Psoas muscle (tissue), 8 donors: Measurements from ENCODE around the gene PIF1. TPM values are rescaled to one million over a fixed set of nuclear protein-coding genes. Genes with fewer than 3 reads are reported as not detected.

Experiments used
- ATAC-seq, 4 donors: fragments of 200-7000 bp; cut with Tn5 transposase; one replicate each; pipeline ENCODE4 v1.9.1; 2020; ENCODE audit warnings: moderate library complexity in 3 of 4, mild to moderate bottlenecking in 2 of 4
- DNase-seq, 2 donors: peaks; one replicate each; pipeline ENCODE4 v3.0.0-alpha.2; 2020
- H3K27ac ChIP-seq: fragments of 200-600 bp; one replicate; pipeline ENCODE4 v1.8.0; 2022
- H3K27me3 ChIP-seq, 3 donors: fragments of 200-600 bp in 1 of 3; one replicate each; pipeline versions ENCODE4 v1.6.1 to v1.8.0; 2013 to 2022; ENCODE audit warnings: low read length in 2 of 3, mild to moderate bottlenecking in 2 of 3, moderate library complexity in 1 of 3; ENCODE audit not compliant: insufficient read depth in 3 of 3
- H3K36me3 ChIP-seq, 2 donors: fragments of 200-600 bp in 1 of 2; one replicate each; pipeline versions ENCODE4 v1.6.1 to v1.8.0; 2013 to 2022; ENCODE audit warnings: low read depth in 1 of 2, mild to moderate bottlenecking in 1 of 2, moderate library complexity in 1 of 2; ENCODE audit not compliant: insufficient read depth in 1 of 2
- H3K4me1 ChIP-seq: fragments of 200-600 bp; one replicate; pipeline ENCODE4 v1.8.0; 2022
- H3K4me3 ChIP-seq: fragments of 200-600 bp; one replicate; pipeline ENCODE4 v1.8.0; 2022; ENCODE audit warnings: mild to moderate bottlenecking
- H3K9me3 ChIP-seq: fragments of 200-600 bp; one replicate; pipeline ENCODE4 v1.8.0; 2022
- WGBS, 3 donors: extraction: QIAGEN DNeasy Blood & Tissue Kit; methylation state at CpG; one replicate each; pipeline versions ENCODE4 v1.1.6 to v1.1.7; 2013; 5-methylcytosine and 5-hydroxymethylcytosine counted together
- intact Hi-C, 2 donors: fragments of 100-400 bp; cut with DNase I; formaldehyde crosslinking; loops; one replicate each; pipeline versions ENCODE4 v1.11.0 to v1.14.2; 2022
- long read RNA-seq, 2 donors: library from polyadenylated mRNA; unstranded; transcript quantifications; one replicate each; pipeline ENCODE4 v2.0.0, GENCODE V29; 2021
- polyA plus RNA-seq, 3 donors: library from polyadenylated mRNA; stranded (reverse); fragments of 200-250 nt; gene quantifications; one replicate each; pipeline ENCODE4 v1.2.3, GENCODE V29; 2013
- total RNA-seq, 4 donors: library from RNA; stranded (reverse); fragmentation: NEBNext Ultra II Directional in 2 of 4; extraction: Animal tissue kit (Norgen Biotek cat#: 25700) in 2 of 4; gene quantifications; one replicate each; pipeline versions ENCODE4 v1.2.1 to v1.2.4, GENCODE V29; 2021 to 2023
- TF ChIP-seq, protein P1 (sequence below): fragments of 200-600 bp; IDR thresholded peaks from one replicate; pipeline ENCODE4 v1.8.0; 2022; ENCODE audit warnings: antibody characterized with exemption
- donor health status: healthy with polysubstance abuse.
- donor health status: DM: no; HTN: no; CAD: no; lungs with moderate emphysema.
- donor health status: Bipolar disorder and iron deficiency.
- donor health status: healthy.
- donor health status: DM: yes; HTN: yes; CAD: no.
- donor health status: DM: no; HTN: no; CAD: no.
- donor health status: DM: no; HTN: no; CAD: no.
- donor health status: DM: yes; HTN: yes; CAD: no.

Gene PIF1
- under 1 TPM; 0.24 to 0.52 (median 0.36) TPM for total RNA-seq
- under 1 TPM; 0.34 to 0.47 (median 0.36) TPM for polyA plus RNA-seq
- long read RNA-seq, donor 1, partial matches to known transcripts, result 0 of 1 reads
- long read RNA-seq, donor 1, other reads (novel, unspliced or antisense), result 1 of 1 reads
- long read RNA-seq, donor 2, result 0 reads

- peak within 1 kb of the TSS; percentile 63 for H3K27ac ChIP-seq
Measured at GRCh38 chr15:64825431-64826294, at the start of gene PIF1. Gene PIF1, minus strand, starts transcription at chr15:64825647. Its CDS starts 1,312 bp downstream, at chr15:64824335.

GRCh38 chr15:64870353-64870752, 44.9 kb upstream of the PIF1 start:
- Histone ChIP-seq H3K9me3 (no peaks in the 10 kb centered on the region), H3K4me3 (no peak overlapping the region), H3K4me1 (no peaks in the 10 kb centered on the region), H3K36me3 (peaks cover 0 to 4% of the 10 kb centered on the region in 2 donors), H3K27ac (no peak overlapping the region), H3K27me3 (no peaks in the 10 kb centered on the region)
- intact Hi-C loops, result no loop called here
- ATAC-seq (no peak), DNase-seq (no peak)
- TF ChIP-seq, protein P1, sequence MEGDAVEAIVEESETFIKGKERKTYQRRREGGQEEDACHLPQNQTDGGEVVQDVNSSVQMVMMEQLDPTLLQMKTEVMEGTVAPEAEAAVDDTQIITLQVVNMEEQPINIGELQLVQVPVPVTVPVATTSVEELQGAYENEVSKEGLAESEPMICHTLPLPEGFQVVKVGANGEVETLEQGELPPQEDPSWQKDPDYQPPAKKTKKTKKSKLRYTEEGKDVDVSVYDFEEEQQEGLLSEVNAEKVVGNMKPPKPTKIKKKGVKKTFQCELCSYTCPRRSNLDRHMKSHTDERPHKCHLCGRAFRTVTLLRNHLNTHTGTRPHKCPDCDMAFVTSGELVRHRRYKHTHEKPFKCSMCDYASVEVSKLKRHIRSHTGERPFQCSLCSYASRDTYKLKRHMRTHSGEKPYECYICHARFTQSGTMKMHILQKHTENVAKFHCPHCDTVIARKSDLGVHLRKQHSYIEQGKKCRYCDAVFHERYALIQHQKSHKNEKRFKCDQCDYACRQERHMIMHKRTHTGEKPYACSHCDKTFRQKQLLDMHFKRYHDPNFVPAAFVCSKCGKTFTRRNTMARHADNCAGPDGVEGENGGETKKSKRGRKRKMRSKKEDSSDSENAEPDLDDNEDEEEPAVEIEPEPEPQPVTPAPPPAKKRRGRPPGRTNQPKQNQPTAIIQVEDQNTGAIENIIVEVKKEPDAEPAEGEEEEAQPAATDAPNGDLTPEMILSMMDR, result no peak
- whole genome bisulfite sequencing, 3 donors, result 72 to 80% (median 72%) methylated on average over 9 of the region's 9 CpGs

More at GRCh38 chr15:64825431-64826294, at the start of gene PIF1:
- no peaks in the 10 kb centered on the region for H3K27me3 ChIP-seq
- no peaks in the 10 kb centered on the region for H3K36me3 ChIP-seq
- peak within 1 kb of the TSS; percentile 76 for H3K4me3 ChIP-seq
- H3K9me3 ChIP-seq, result no peaks in the 10 kb centered on the region
- 4 to 5% (median 5%) methylated on average over 34 to 35 of the region's 35 CpGs for WGBS, 3 donors
- DNase-seq (peak; percentile 82 to 90), ATAC-seq (peak; percentile 96 to 98 (median 97))
- intact Hi-C loops, result no loop called here
- TF ChIP-seq, protein P1, result no peak
- H3K4me1 ChIP-seq, result peaks cover 14% of the 10 kb centered on the region

GRCh38 chr15:64869501-64869900, 44.1 kb upstream of the PIF1 start:
- no peak for ATAC-seq
- intact Hi-C loops, result no loop called here
- Histone ChIP-seq H3K27me3 (no peaks in the 10 kb centered on the region), H3K36me3 (peaks cover 0 to 10% of the 10 kb centered on the region in 2 donors), H3K27ac (no peak overlapping the region), H3K4me3 (no peak overlapping the region), H3K4me1 (no peaks in the 10 kb centered on the region), H3K9me3 (no peaks in the 10 kb centered on the region)
- TF ChIP-seq, protein P1, result no peak
- no peak for DNase-seq

DNA sequence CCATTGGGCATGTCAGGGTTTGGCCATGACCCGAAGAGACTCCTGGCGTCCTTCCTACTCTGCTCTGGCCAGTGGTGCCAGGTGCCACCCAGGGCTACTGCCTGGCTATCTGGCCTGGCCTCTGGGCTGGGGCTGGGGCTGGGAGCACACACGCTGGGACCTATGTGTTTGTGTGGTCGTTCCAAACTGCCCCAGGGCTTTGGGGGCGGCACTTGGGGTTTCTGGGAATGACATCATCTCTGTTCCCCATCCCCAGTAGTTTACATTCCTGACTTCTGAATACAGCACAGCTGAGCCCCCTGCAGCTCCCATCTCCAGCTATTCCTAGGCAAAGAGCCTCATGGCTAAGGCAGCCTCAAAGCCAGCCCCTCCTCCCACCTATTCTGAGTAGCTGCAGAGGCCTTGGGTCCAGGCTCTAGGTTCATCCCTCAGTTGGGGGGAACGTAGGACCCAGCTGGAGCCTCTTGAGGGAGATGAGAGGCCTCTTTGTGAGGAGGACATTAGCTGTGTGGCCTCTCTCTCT, 40.6 kb upstream of the PIF1 start:
- TF ChIP-seq, protein P1, result no peak
- no peak overlapping the region for H3K27ac ChIP-seq
- H3K4me1 ChIP-seq, result no peaks in the 10 kb centered on the region
- 46 to 63% (median 49%) methylated on average over 6 of the region's 6 CpGs for WGBS, 3 donors
- no peaks in the 10 kb centered on the region for H3K27me3 ChIP-seq
- intact Hi-C loops, result no loop called here
- no peaks in the 10 kb centered on the region for H3K9me3 ChIP-seq
- H3K4me3 ChIP-seq, result no peak overlapping the region
- DNase-seq (no peak), ATAC-seq (peak in 2 of 4 donors; percentile 30 to 53)
- H3K36me3 ChIP-seq, result peaks cover 0 to 18% of the 10 kb centered on the region in 2 donors
